Upper lobe of left lung (tissue), 4 donors: ENCODE measurements around the gene ADGRL3.

ENCODE experiments used
- POLR2AphosphoS5 ChIP-seq, 2 donors: sonication (generic); formaldehyde crosslinking; IDR thresholded peaks; one replicate each; pipeline ENCODE4 v1.5.1; 2017; ENCODE audit warnings: antibody characterized with exemption in 2 of 2
- TF ChIP-seq, protein P1 (sequence below), 6 experiments: fragments of 450-650 bp in 4 of 6; fragments of 200-600 bp in 2 of 6; sonication (generic) in 2 of 6; IDR thresholded peaks; one replicate each; pipeline ENCODE4 v1.5.1; 2016 to 2019; ENCODE audit warnings: antibody characterized with exemption in 6 of 6

DNA sequence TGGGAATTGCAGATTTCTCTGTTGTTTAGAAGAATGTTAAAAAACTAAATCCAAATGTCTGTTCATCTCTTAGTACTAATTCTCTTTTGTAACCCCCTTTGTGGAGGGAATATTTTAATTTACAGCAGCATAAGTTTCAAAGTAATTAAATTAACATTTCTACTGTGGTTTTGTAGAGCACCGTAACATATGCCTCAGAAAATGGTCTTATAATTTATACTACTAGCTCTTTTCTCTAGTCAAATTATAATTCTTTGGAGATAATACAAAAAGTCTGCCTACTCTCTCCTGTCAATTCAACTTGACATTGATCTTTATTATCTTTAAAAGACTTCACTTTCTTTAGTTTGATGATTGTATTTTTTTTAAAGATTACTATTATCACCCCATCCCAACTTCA is 759.0 kb downstream of the ADGRL3 start:
- TF ChIP-seq, protein P1, sequence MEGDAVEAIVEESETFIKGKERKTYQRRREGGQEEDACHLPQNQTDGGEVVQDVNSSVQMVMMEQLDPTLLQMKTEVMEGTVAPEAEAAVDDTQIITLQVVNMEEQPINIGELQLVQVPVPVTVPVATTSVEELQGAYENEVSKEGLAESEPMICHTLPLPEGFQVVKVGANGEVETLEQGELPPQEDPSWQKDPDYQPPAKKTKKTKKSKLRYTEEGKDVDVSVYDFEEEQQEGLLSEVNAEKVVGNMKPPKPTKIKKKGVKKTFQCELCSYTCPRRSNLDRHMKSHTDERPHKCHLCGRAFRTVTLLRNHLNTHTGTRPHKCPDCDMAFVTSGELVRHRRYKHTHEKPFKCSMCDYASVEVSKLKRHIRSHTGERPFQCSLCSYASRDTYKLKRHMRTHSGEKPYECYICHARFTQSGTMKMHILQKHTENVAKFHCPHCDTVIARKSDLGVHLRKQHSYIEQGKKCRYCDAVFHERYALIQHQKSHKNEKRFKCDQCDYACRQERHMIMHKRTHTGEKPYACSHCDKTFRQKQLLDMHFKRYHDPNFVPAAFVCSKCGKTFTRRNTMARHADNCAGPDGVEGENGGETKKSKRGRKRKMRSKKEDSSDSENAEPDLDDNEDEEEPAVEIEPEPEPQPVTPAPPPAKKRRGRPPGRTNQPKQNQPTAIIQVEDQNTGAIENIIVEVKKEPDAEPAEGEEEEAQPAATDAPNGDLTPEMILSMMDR (IDR thresholded peaks at IDR 0.05): no peak
- TF ChIP-seq POLR2AphosphoS5 (IDR thresholded peaks at IDR 0.05): no peak
